Esophagus (tissue), 2 donors: ENCODE results near the gene MEX3B. TPM values are rescaled to one million over a fixed set of nuclear protein-coding genes. Genes with fewer than 3 reads are reported as not detected.
"Not testable (repeated sequence)": the region's sequence is repeated elsewhere in the genome, so short reads cannot be mapped to it uniquely, and the experiment has no call there.

Source experiments
- H3K27ac ChIP-seq, 2 donors: one replicate each; pipeline ENCODE4 v1.5.1; 2013; ENCODE audit warnings: low read depth in 2 of 2, mild to moderate bottlenecking in 2 of 2, inconsistent platforms in 1 of 2, low read length in 1 of 2, moderate library complexity in 1 of 2
- H3K27me3 ChIP-seq, 2 donors: one replicate each; pipeline ENCODE4 v1.6.1; 2013; ENCODE audit warnings: low read length in 2 of 2, control low read depth in 1 of 2, mild to moderate bottlenecking in 1 of 2; ENCODE audit not compliant: insufficient read depth in 2 of 2, control insufficient read depth in 1 of 2
- H3K36me3 ChIP-seq, 2 donors: one replicate each; pipeline ENCODE4 v1.6.1; 2013; ENCODE audit warnings: low read length in 1 of 2; ENCODE audit not compliant: control insufficient read depth in 2 of 2, insufficient read depth in 2 of 2
- H3K4me1 ChIP-seq, 2 donors: one replicate each; pipeline ENCODE4 v1.6.1; 2013; ENCODE audit warnings: low read length in 1 of 2; ENCODE audit not compliant: control insufficient read depth in 2 of 2, insufficient read depth in 2 of 2
- H3K4me3 ChIP-seq, 2 donors: one replicate each; pipeline ENCODE4 v1.5.1; 2013; ENCODE audit warnings: low read length in 2 of 2, mild to moderate bottlenecking in 2 of 2, low read depth in 1 of 2, moderate library complexity in 1 of 2
- H3K9me3 ChIP-seq, 2 donors: one replicate each; pipeline ENCODE4 v1.6.1; 2013; ENCODE audit warnings: mild to moderate bottlenecking in 2 of 2, low read depth in 1 of 2, low read length in 1 of 2, moderate library complexity in 1 of 2; ENCODE audit not compliant: control insufficient read depth in 2 of 2, insufficient read depth in 1 of 2
- WGBS, 2 donors: extraction: QIAGEN DNeasy Blood & Tissue Kit; methylation state at CpG; one replicate each; pipeline ENCODE4 v1.1.7; 2013; 5-methylcytosine and 5-hydroxymethylcytosine counted together
- polyA plus RNA-seq, 2 donors: library from polyadenylated mRNA; stranded (reverse); fragments of 200-250 nt; gene quantifications; one replicate each; pipeline ENCODE4 v1.2.3, GENCODE V29; 2013
- donor health status: healthy with polysubstance abuse.
- donor health status: Bipolar disorder and iron deficiency.

Gene MEX3B
- polyA plus RNA-seq, 2 donors = 0.39 to 0.42 TPM

- no peaks in the 10 kb centered on the region for H3K27me3 ChIP-seq
- peaks cover 7 to 12% of the 10 kb centered on the region in 2 donors for H3K4me1 ChIP-seq
- H3K36me3 ChIP-seq = no peaks in the 10 kb centered on the region
- WGBS, 2 donors = 44 to 59% methylated on average over 4 of the region's 4 CpGs
- H3K4me3 ChIP-seq = no peak overlapping the region
- H3K27ac ChIP-seq = no peak overlapping the region
- H3K9me3 ChIP-seq = peaks cover 0 to 2% of the 10 kb centered on the region in 2 donors
Measured at GRCh38 chr15:82040862-82041261, 5.0 kb downstream of the MEX3B start.

DNA sequence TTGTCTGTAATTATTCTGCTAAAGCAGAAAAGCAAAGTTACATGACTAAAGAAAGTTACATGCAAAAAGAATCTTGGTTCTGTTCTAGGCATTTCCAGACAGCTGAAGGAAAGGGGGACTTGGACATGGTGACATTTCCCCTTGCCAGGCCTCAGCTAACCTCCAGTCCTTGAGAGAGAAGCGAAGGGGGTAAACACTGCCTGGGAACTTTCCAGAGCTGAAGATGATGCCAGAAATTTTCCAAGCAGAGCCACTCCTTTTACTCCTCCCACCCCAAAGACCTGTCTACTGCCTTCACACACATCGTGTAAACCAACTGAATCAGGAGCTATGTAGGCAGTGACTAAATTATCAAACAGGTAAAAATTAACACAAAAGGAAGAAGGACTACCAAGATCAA is 5.4 kb downstream of the MEX3B start:
- Histone ChIP-seq H3K4me3 (no peak overlapping the region), H3K27ac (no peak overlapping the region), H3K4me1 (peaks cover 7 to 9% of the 10 kb centered on the region in 2 donors), H3K27me3 (no peaks in the 10 kb centered on the region), H3K9me3 (peaks cover 0 to 2% of the 10 kb centered on the region in 2 donors), H3K36me3 (no peaks in the 10 kb centered on the region)
- 33 to 40% methylated on average over 2 of the region's 2 CpGs for WGBS, 2 donors

DNA sequence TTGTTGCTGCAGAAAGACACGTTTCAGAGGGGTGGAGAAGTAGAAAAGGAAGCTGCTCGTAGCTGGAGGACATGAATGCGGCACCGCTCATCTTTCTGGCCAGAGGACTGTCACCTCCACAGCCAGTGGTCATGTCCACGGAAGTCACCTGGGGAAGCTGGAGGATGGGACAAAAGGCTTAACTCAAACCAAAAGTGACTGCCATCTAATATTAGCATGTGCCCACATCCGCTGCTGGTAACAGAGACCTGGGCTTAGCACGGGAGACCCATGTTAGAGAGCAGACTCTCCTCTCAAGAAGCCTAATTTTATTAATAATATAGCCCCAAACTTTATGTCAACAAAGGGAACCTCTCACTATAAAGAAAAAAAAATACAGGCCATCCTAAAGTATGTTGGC is 5.9 kb downstream of the MEX3B start:
- 90 to 95% methylated on average over 7 of the region's 7 CpGs for WGBS, 2 donors
- H3K36me3 ChIP-seq = no peaks in the 10 kb centered on the region
- no peak overlapping the region for H3K4me3 ChIP-seq
- H3K27me3 ChIP-seq = no peaks in the 10 kb centered on the region
- H3K4me1 ChIP-seq = peaks cover 6 to 7% of the 10 kb centered on the region in 2 donors
- peaks cover 0 to 2% of the 10 kb centered on the region in 2 donors for H3K9me3 ChIP-seq
- no peak overlapping the region for H3K27ac ChIP-seq

DNA sequence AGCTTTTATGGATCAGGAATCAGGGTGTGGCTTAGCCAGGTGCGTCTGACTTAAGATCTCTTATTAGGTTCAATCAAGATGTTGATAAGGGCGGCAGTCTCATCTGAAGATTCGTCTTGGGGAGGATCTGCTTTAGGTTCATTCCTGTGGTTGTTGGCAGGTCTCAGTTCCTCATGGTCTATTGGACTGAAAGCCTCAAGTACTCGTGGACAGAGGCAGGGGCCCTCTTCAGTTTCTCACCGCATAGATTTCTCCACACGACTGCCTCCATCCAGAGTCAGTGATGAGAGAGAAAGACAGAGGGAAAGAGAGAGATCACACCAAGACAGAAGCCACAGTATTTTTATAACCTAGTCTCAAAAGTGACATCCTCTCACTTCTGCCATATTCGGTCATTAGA is 9.4 kb downstream of the MEX3B start:
- no peaks in the 10 kb centered on the region for H3K27me3 ChIP-seq
- H3K4me3 ChIP-seq = no peak overlapping the region
- H3K36me3 ChIP-seq = no peaks in the 10 kb centered on the region
- H3K9me3 ChIP-seq = no peaks in the 10 kb centered on the region
- H3K4me1 ChIP-seq = no peaks in the 10 kb centered on the region
- WGBS, 2 donors = 86 to 91% methylated on average over 7 of the region's 7 CpGs
- no peak overlapping the region for H3K27ac ChIP-seq

DNA sequence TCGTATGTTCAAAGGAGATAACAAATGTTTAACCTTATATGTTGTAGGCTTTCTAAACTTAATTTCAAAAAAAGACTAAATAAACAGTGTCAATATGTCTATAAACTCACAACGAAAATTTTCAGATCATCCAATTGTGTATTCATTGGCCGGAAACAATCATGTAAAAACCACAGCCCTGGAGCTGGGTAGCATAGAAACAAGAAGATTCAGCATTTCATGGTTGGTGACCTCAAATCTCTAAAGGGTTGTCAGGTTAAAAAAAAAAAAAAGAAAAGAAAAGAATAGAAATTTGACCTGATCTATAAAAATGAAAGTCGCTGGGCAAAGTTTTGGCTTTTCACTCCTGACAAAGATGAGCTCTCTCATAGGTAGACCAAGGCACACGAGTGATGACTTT is 13.9 kb downstream of the MEX3B start:
- WGBS, 2 donors = 80 to 82% methylated on average over 5 of the region's 5 CpGs
- Histone ChIP-seq H3K4me1 (no peaks in the 10 kb centered on the region), H3K36me3 (no peaks in the 10 kb centered on the region), H3K4me3 (no peak overlapping the region), H3K27me3 (no peaks in the 10 kb centered on the region), H3K9me3 (no peaks in the 10 kb centered on the region), H3K27ac (no peak overlapping the region)

DNA sequence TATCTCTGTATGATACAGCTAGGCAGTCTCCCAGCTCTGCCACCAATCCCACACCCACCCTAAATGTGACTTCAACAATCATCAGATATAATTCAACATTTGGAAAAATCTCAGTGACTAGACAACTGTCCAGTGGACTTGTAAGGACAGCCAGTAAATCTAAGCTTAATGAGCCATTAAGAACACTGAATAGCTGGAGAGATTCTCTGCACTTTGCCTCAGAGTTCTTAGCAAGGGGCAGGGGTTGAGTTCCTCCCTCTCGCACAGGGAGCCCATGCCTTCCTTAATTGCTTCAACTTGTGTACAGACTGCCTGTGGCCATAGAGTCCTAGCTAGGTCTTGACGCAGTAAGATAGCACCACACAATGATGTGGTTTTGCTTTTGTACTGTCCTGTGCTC is 15.6 kb downstream of the MEX3B start:
- Histone ChIP-seq H3K9me3 (no peaks in the 10 kb centered on the region), H3K4me1 (no peaks in the 10 kb centered on the region), H3K27me3 (no peaks in the 10 kb centered on the region), H3K4me3 (no peak overlapping the region), H3K27ac (no peak overlapping the region), H3K36me3 (no peaks in the 10 kb centered on the region)
- 94 to 95% methylated on average over 2 of the region's 2 CpGs for WGBS, 2 donors

DNA sequence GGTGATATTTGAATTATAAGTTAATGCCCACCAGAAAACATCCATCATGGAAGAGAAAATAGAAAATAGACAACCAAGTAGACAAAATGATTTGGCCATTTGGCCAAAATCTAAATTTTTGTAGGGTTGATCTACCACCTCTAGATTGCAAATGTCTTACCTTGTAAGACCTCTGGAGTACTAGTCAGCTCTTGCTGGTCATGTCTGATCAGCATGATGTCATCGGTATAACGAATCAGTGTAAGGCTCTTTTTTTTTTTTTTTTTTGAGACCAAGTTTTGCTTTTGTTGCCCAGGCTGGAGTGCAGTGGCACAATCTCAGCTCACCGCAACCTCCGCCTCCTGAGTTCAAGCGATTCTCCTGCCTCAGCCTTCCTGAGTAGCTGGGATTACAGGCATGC is 17.7 kb downstream of the MEX3B start:
- H3K4me3 ChIP-seq, H3K27ac ChIP-seq, H3K36me3 ChIP-seq, H3K9me3 ChIP-seq, H3K27me3 ChIP-seq, H3K4me1 ChIP-seq: not testable (repeated sequence)
- WGBS, 2 donors = 71 to 76% methylated on average over 5 of the region's 5 CpGs

DNA sequence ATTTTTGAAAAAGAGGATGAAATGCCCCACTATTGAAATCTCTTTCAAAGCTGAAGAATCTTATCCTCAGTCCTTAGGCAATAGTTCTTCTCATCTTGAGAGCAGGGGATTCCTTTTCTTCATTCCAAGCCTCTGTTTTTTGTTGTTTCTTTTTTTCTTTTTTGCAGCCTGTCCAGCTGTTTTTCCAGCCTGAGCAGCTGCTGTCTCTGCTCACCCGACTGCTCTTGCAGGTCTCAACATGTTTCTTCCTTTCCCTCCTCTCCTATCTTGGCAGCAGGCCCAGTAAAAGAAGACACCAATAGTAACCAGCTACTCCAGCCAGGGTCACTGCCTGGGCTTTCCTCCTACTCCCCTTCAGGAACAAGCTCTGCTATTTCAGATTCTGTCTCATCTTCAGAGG is 23.8 kb downstream of the MEX3B start:
- WGBS, 2 donors = 3 to 16% methylated on average over 1 of the region's 1 CpG
- no peak overlapping the region for H3K27ac ChIP-seq

DNA sequence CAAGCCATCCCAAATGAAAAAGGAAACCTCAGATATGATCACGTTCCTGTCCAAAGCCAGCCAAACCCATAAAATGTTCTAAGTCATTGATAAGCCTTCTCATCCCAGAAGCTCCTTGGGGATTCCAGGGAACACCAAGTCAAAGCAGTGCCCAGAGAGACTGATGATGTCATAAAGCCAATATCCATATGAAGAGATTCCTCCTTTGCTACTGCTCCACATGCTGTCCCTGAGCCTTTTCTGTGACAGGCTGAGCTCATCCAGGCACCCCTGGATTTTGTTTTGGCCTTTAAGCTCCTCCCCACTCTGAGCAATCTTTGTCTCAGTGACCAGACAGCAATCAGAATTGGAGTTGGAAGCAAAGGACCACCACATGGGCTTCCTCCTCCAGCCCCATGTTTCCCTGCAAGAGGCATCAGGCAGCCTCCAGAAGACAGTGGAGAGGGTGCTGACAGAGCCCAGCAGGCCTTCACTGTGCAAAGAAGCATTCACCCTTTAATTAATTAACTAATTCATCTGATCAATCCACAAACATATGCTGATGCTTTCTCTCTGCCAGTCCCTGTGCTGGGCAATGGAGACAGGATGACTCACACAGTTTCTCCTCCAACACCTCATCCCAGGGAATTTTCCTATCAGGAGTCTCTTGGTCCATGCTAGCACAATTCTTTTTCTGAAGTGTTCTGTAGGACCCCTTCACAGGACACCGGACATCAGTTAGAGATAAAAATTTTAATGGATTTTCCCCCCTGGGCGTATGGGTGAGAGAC is 25.0 kb downstream of the MEX3B start:
- H3K27ac ChIP-seq = no peak overlapping the region
- 81 to 90% methylated on average over 3 of the region's 3 CpGs for WGBS, 2 donors
- no peaks in the 10 kb centered on the region for H3K36me3 ChIP-seq
- no peaks in the 10 kb centered on the region for H3K27me3 ChIP-seq
- no peaks in the 10 kb centered on the region for H3K9me3 ChIP-seq
- H3K4me3 ChIP-seq = no peak overlapping the region
- no peaks in the 10 kb centered on the region for H3K4me1 ChIP-seq

More for the DNA sequence above, 23.8 kb downstream of the MEX3B start:
- no peak overlapping the region for H3K4me3 ChIP-seq
- no peaks in the 10 kb centered on the region for H3K4me1 ChIP-seq
- H3K27me3 ChIP-seq = no peaks in the 10 kb centered on the region
- no peaks in the 10 kb centered on the region for H3K9me3 ChIP-seq
- H3K36me3 ChIP-seq = no peaks in the 10 kb centered on the region

- Histone ChIP-seq H3K4me1 (no peaks in the 10 kb centered on the region), H3K27ac (no peak overlapping the region), H3K9me3 (peaks cover 0 to 2% of the 10 kb centered on the region in 2 donors), H3K36me3 (no peaks in the 10 kb centered on the region), H3K4me3 (no peak overlapping the region), H3K27me3 (no peaks in the 10 kb centered on the region)
- 77 to 78% methylated on average over 4 of the region's 4 CpGs for WGBS, 2 donors
Measured at GRCh38 chr15:82018201-82018600, 27.6 kb downstream of the MEX3B start.
